ENCODE measurements around the gene TLK1.

Gene TLK1

GRCh38 chr2:171158036-171158789, 2.5 kb downstream of the TLK1 start:
- ChIA-PET POLR2A (no interaction called here), CTCF (interaction anchor here (0.7 to 2.5 kb wide), 14 partner anchors 10 to 276 kb away, joined by 3 to 8 read pairs (median 3); partner anchors contain the start of genes DCAF17, GORASP2 and METTL8)
- DNase-seq (ENCODE audit: extremely low spot score), result no peak
- no peak for TF ChIP-seq CTCF (IDR thresholded peaks at IDR 0.05; ENCODE audit: control extremely low read depth, extremely low read depth, low read depth, missing control alignments)

GRCh38 chr2:171157109-171157500, 3.6 kb downstream of the TLK1 start:
- TF ChIP-seq CTCF (IDR thresholded peaks at IDR 0.05; ENCODE audit: control extremely low read depth, extremely low read depth, low read depth, missing control alignments), result no peak
- POLR2A ChIA-PET, result interaction anchor here (1.0 kb wide), 1 partner anchor 260 kb away, joined by 3 read pairs; no protein-coding TSS in a partner anchor
- no peak for DNase-seq (ENCODE audit: extremely low spot score)
- CTCF ChIA-PET, result interaction anchor here (1.0 to 3.5 kb wide), 8 partner anchors 10 to 253 kb away, joined by 3 to 10 read pairs (median 4); no protein-coding TSS in a partner anchor

- TF ChIP-seq CTCF (IDR thresholded peaks at IDR 0.05; ENCODE audit: control extremely low read depth, extremely low read depth, low read depth, missing control alignments), result no peak
- POLR2A ChIA-PET, result interaction anchor here (1.1 kb wide), 1 partner anchor 262 kb away, joined by 3 read pairs; no protein-coding TSS in a partner anchor
- DNase-seq (ENCODE audit: extremely low spot score), result no peak
- CTCF ChIA-PET, result interaction anchor here (0.8 to 3.5 kb wide), 7 partner anchors 8 to 262 kb away, joined by 3 to 10 read pairs (median 5); no protein-coding TSS in a partner anchor
Observed at GRCh38 chr2:171154348-171154747, 6.3 kb downstream of the TLK1 start.

GRCh38 chr2:171150694-171151285, 9.9 kb downstream of the TLK1 start:
- POLR2A ChIA-PET, result interaction anchor here (0.6 kb wide), 1 partner anchor 29 kb away, joined by 3 read pairs; no protein-coding TSS in a partner anchor

GRCh38 chr2:171149986-171150693, 10.6 kb downstream of the TLK1 start:
- DNase-seq (ENCODE audit: extremely low spot score), result no peak
- TF ChIP-seq CTCF (IDR thresholded peaks at IDR 0.05; ENCODE audit: control extremely low read depth, extremely low read depth, low read depth, missing control alignments), result no peak
- ChIA-PET POLR2A (interaction anchor here (0.6 kb wide), 1 partner anchor 29 kb away, joined by 3 read pairs; no protein-coding TSS in a partner anchor), CTCF (interaction anchor here (0.8 to 1.1 kb wide), 3 partner anchors 11 to 136 kb away, joined by 3 to 4 read pairs (median 3); no protein-coding TSS in a partner anchor)

More at GRCh38 chr2:171150694-171151285, 9.9 kb downstream of the TLK1 start:
- no peak for TF ChIP-seq CTCF (IDR thresholded peaks at IDR 0.05; ENCODE audit: control extremely low read depth, extremely low read depth, low read depth, missing control alignments)
- DNase-seq (ENCODE audit: extremely low spot score), result no peak
- CTCF ChIA-PET, result interaction anchor here (0.8 to 1.1 kb wide), 3 partner anchors 12 to 136 kb away, joined by 3 to 4 read pairs (median 3); no protein-coding TSS in a partner anchor

All from GM10248 (cell line).